Loucy (cell line): ENCODE results near the gene WDR74.

Source experiments
- H2AFZ ChIP-seq: fragments of 200-600 bp; sonication (generic); 2 replicates; pipeline ENCODE4 v1.6.0; 2016; ENCODE audit warnings: antibody characterized with exemption, mild to moderate bottlenecking, low read length, moderate library complexity
- H3F3A ChIP-seq: fragments of 200-600 bp; 2 replicates; pipeline ENCODE4 v1.6.0; 2016; ENCODE audit warnings: antibody characterized with exemption, low read depth, mild to moderate bottlenecking
- H3K27me3 ChIP-seq: fragments of 200-600 bp; sonication (generic); 2 replicates; pipeline ENCODE4 v1.6.1; 2014; ENCODE audit warnings: low read length, mild to moderate bottlenecking; ENCODE audit not compliant: insufficient read depth, poor library complexity, severe bottlenecking
- H3K36me3 ChIP-seq: fragments of 200-600 bp; sonication (generic); 2 replicates; pipeline ENCODE4 v1.6.1; 2016; ENCODE audit warnings: low read length; ENCODE audit not compliant: insufficient read depth
- H3K4me1 ChIP-seq: fragments of 200-600 bp; sonication (generic); 2 replicates; pipeline ENCODE4 v1.5.1; 2014; ENCODE audit warnings: low read length, mild to moderate bottlenecking; ENCODE audit not compliant: insufficient read depth, poor library complexity, severe bottlenecking
- H3K4me2 ChIP-seq: fragments of 200-600 bp; sonication (generic); 2 replicates; pipeline ENCODE4 v1.6.0; 2014; ENCODE audit warnings: antibody characterized with exemption, low read length, low read depth, mild to moderate bottlenecking; ENCODE audit not compliant: poor library complexity, severe bottlenecking
- H3K4me3 ChIP-seq: fragments of 200-600 bp; sonication (generic); 2 replicates; pipeline ENCODE4 v1.5.1; 2014; ENCODE audit warnings: low read length, mild to moderate bottlenecking, mixed read lengths; ENCODE audit not compliant: poor library complexity, severe bottlenecking
- H3K79me2 ChIP-seq: fragments of 200-600 bp; sonication (generic); 2 replicates; pipeline ENCODE4 v1.6.1; 2014; ENCODE audit warnings: low read length; ENCODE audit not compliant: insufficient read depth
- H3K9ac ChIP-seq: fragments of 200-600 bp; sonication (generic); 2 replicates; pipeline ENCODE4 v1.6.0; 2014; ENCODE audit warnings: mild to moderate bottlenecking, low read depth, low read length, moderate library complexity; ENCODE audit not compliant: poor library complexity, severe bottlenecking
- H3K9me2 ChIP-seq: fragments of 200-600 bp; sonication (generic); replicated peaks from 2 replicates; pipeline ENCODE4 v1.6.1; 2016; ENCODE audit warnings: low read depth, low read length, mixed read lengths
- H3K9me3 ChIP-seq: fragments of 200-600 bp; sonication (generic); 2 replicates; pipeline ENCODE4 v1.6.1; 2014; ENCODE audit warnings: mild to moderate bottlenecking, antibody characterized with exemption, low read length, low read depth; ENCODE audit not compliant: insufficient read depth
- H4K20me1 ChIP-seq: fragments of 200-600 bp; sonication (generic); 2 replicates; pipeline ENCODE4 v1.6.0; 2014; ENCODE audit warnings: antibody characterized with exemption, low read length, mild to moderate bottlenecking; ENCODE audit not compliant: insufficient read depth, poor library complexity, severe bottlenecking
- CTCF ChIP-seq: fragments of 200-600 bp; sonication (generic); conservative IDR thresholded peaks from 2 replicates; pipeline ENCODE4 v1.5.1; 2014; ENCODE audit warnings: mild to moderate bottlenecking, antibody characterized with exemption, low read length
- EZH2phosphoT487 ChIP-seq: fragments of 200-600 bp; IDR thresholded peaks from 2 replicates; pipeline ENCODE4 v1.6.1; 2018; ENCODE audit warnings: antibody characterized with exemption, mild to moderate bottlenecking, moderate library complexity, borderline replicate concordance

The WDR74 gene

GRCh38 chr11:62851807-62852522 lies 12.6 kb upstream of the WDR74 start:
- Histone ChIP-seq H3K4me3 (peak overlapping the region; percentile 90), H2AFZ (no peak overlapping the region), H4K20me1 (peaks cover 43% of the 10 kb centered on the region), H3K9ac (peak overlapping the region; percentile 99), H3K9me2 (no peaks in the 10 kb centered on the region), H3K4me1 (peaks cover 29% of the 10 kb centered on the region), H3K9me3 (no peaks in the 10 kb centered on the region), H3K4me2 (peak overlapping the region; percentile 98), H3K36me3 (peaks cover 40% of the 10 kb centered on the region), H3K27me3 (peaks cover 11% of the 10 kb centered on the region), H3K79me2 (peaks cover 55% of the 10 kb centered on the region), H3F3A (peaks cover 26% of the 10 kb centered on the region; the same call in 1 of the 2 replicates)
- no peak for TF ChIP-seq EZH2phosphoT487

DNA sequence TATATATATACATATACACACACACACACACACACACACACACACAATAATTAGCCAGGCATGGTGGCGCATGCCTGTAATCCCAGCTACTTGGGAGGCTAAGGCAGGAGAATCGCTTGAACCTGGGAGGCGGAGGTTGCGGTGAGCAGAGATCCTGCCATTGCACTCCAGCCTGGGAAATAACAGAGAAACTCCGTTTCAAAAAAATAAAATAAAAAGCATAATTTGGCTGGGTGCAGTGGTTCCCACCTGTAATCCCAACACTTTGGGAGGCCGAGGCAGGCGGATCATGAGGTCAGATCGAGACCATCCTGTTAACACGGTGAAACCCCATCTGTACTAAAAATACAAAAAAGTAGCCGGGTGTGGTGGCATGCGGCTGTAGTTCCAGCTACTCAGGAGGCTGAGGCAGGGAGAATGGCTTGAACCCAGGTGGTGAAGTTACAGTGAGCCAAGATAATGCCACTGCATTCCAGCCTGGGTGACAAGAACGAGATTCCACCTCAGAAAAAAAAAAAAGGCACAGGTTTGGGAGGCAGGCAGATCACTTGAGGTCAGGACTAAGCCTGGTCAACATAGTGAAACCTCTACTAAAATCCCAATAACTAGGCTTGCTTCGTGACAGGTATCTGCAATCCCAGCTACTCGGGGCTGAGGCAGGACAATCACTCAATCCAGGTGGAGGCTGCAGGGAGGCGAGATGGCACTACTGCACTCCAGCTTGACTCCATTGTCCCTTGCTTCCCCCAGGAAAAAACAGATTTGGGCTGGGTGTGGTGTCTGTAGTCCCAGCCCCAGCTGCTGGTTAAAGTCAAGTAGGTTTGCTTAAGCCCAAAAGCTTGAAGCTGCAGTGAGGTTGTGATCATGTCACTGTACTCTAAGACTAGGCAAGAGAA lies 11.8 kb upstream of the WDR74 start:
- Histone ChIP-seq H3K4me2 (peak overlapping the region; percentile 98), H3K9me3 (no peaks in the 10 kb centered on the region), H3K27me3 (peaks cover 11% of the 10 kb centered on the region), H3K9ac (peak overlapping the region; percentile 99), H3K79me2 (peaks cover 47% of the 10 kb centered on the region), H3K36me3 (peaks cover 40% of the 10 kb centered on the region), H3F3A (peaks cover 26% of the 10 kb centered on the region; the same call in 1 of the 2 replicates), H2AFZ (no peak overlapping the region), H4K20me1 (peaks cover 43% of the 10 kb centered on the region), H3K9me2 (no peaks in the 10 kb centered on the region), H3K4me3 (no peak overlapping the region), H3K4me1 (peaks cover 25% of the 10 kb centered on the region)
- TF ChIP-seq CTCF (no peak), EZH2phosphoT487 (no peak)

DNA sequence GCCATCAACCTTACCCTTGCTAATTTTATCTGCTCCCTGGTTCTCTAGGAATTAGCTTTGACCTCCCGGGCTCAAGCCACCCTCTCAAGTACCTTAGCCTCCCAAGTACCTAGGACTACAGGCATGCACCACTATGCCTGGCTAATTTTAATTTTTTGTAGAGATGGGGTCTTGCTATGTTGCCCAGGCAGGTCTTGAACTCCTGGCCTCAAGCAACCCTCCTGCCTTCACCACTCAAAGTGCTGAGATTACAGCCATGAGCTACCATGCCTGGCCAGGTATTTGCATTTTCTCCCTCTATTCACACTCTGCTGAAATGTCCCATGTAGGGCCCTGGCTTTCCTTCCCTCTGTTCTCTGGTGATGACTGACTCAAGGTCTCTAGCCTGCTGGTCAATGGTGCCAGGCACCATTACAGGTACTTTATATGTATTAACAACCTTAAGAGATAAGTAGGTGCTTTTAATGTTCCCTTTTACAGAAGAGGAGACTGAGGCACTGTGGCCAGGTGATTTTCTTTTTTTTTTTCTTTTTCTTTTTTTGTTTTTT lies 8.5 kb upstream of the WDR74 start:
- Histone ChIP-seq H3K9me2 (no peaks in the 10 kb centered on the region), H4K20me1 (peaks cover 15% of the 10 kb centered on the region), H2AFZ (no peak overlapping the region), H3K4me3 (no peak overlapping the region), H3K79me2 (peaks cover 17% of the 10 kb centered on the region), H3K9me3 (no peaks in the 10 kb centered on the region), H3F3A (peaks cover 21% of the 10 kb centered on the region; the same call in 1 of the 2 replicates), H3K36me3 (peaks cover 16% of the 10 kb centered on the region), H3K4me1 (peaks cover 9% of the 10 kb centered on the region), H3K27me3 (no peaks in the 10 kb centered on the region), H3K9ac (no peak overlapping the region), H3K4me2 (no peak overlapping the region)
- no peak for TF ChIP-seq EZH2phosphoT487
- TF ChIP-seq CTCF, result no peak
